ENCODE measurements around the gene RIN1. TPM values are rescaled to one million over a fixed set of nuclear protein-coding genes. Genes with fewer than 3 reads are reported as not detected.

The RIN1 gene
- total RNA-seq, 1 donor from 2014 or later = 1.6 TPM

DNA sequence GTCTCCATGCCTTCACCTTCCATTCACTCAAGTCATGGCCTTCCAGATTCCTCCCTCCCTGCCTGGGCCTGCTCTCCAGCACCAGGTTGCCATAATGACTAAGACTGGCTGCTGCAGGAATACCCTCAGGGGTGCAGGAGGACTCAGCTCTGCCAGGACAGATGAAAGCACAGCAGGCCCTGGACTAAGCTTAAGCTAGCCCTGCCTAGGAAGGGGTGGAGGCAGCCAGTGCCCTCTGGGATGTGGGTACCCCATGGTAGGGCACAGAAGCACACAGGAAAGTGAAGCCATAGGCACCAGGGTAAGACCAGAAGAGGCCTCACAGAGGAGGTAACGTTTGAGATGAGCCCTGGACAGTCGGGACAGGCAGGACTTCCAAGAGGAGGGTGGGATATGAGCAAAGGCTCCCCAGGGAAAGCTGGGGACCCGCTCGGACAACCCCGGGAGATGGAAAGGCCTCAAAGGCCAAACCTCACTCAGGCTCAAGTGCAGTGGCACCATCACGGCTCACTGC lies 3.0 kb upstream of the RIN1 start:
- intact Hi-C loops (cut with DNase I) = loop anchor here (5.0 kb wide), 1 partner anchor 117 kb away; no protein-coding TSS in a partner anchor
- ATAC-seq = no peak
- DNase-seq (ENCODE audit: missing footprints) = peak; percentile 60

DNA sequence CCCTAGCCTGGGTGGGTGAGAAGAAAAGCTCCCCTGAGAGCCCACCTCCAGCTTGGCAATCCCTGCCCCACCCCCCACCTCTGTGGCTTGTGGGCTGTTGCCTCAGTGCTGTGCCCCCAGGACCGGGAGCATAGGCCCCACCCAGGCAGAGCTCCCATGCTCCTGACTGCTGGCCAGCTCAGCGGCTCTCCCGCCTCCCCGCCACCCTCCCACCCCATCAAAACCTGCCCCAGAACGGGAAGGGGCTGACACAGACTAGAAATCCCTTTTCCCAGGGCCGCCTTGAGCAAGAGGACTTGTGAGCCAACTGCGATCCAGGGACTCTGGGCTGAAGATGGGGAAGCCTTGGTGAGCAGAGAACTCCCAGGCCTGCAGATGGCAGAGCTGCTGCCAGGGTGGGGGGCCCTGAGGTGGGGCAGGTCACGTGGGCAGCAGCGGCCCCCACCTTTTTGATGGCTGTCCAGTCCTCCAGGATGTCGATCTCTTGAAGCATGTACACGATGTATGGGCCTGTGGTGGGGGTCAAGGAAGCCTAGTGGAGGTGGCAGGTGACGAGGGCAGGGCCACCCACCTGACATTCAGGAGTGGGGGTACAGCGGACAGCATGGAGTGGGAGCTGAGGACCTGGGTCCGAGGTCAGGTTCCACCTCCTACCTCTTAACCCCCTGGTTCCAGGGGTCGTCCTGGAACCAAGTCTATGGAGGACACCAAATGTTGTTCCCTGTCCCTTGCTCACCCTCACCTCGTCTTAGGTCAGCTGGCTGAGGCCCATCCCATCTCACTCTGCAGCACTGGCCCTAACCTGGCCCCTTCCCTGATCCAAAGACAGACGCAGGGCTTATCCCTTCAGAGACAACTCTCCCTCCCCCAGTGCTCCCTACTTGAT lies 2.3 kb upstream of the RIN1 start:
- intact Hi-C loops (cut with DNase I) = loop anchor here (5.0 kb wide), 1 partner anchor 116 kb away; no protein-coding TSS in a partner anchor
- DNase-seq (ENCODE audit: missing footprints) (peak; percentile 20), ATAC-seq (no peak)

DNA sequence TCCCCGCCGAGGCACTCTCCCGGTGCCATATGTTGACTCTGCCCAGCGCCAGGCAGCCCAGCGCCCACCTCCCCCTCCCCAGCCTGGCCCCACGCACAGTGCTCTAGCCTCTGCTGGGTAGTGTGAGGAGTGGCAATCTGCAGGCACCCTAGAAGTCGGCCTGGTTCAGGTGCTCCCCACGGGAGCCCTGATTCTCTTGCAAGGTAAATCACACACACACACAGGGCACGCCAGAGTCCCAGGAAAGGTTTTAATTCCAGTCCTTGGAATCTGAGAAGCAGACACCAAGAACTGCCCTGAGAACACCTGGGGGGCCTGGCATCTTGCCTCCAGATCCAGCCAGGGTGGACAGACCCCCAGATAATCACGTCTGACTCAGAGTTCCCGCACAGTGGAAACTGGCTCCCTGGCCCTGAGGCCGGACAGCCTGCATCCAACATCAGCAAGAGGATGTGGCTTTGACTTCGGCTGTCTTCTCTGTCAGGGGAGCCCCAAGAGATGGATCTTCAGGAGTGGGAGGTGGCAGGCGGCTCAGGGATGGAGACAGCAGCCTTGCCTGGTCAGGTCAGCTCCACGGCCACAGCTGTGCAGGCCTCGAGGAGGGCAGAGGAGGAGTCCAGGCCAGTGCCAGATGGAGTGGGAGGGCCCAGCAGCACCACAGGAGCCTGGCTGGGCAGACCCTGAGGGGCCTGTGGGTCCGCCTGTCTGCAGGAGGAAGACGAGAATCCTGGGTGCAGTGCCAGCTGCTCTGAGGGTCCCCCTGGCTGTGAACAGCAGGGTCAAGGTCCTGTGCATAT lies 1.1 kb upstream of the RIN1 start:
- ATAC-seq (no peak), DNase-seq (ENCODE audit: missing footprints) (peak; percentile 56)
- intact Hi-C loops (cut with DNase I) = loop anchor here (5.0 kb wide), 1 partner anchor 115 kb away; no protein-coding TSS in a partner anchor

DNA sequence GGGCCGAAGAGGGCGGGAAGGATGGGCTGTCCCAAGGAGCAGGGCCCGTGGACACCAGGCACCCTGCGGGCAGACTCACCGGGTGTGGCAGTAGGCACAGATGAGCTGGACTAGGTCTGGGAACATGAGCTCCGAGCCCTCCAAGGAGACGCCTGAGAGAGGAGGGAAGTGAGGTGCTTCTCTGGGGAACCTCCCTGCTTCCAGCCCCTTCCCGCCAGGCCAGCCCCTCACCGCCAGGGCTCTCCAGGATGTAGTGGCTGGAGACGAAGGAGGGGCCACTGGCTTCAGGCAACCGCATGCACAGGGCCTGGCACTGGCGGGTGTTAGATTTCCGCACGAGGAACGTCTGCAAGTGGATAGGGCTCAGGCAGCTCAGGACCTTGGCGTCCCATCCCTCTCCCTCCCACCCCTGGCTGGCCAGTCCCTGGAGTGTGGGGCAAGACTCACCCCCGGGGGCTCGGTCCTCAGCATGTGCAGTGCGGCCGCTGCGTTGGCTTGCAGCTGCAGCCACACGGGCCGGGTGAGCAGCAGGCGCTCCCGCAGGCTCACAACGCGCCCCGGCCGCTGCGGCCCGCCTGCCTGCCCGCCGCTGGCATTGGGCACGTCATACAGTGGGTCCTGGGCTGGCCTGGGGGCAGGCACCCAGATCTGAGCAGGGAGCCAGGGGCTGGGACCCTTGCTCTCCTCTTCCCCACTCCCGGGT lies 552 bp downstream of the RIN1 start:
- peak; percentile 57 for DNase-seq (ENCODE audit: missing footprints)
- intact Hi-C loops (cut with DNase I) = loop anchor here (5.0 kb wide), 1 partner anchor 113 kb away; no protein-coding TSS in a partner anchor
- ATAC-seq = peak; percentile 12

DNA sequence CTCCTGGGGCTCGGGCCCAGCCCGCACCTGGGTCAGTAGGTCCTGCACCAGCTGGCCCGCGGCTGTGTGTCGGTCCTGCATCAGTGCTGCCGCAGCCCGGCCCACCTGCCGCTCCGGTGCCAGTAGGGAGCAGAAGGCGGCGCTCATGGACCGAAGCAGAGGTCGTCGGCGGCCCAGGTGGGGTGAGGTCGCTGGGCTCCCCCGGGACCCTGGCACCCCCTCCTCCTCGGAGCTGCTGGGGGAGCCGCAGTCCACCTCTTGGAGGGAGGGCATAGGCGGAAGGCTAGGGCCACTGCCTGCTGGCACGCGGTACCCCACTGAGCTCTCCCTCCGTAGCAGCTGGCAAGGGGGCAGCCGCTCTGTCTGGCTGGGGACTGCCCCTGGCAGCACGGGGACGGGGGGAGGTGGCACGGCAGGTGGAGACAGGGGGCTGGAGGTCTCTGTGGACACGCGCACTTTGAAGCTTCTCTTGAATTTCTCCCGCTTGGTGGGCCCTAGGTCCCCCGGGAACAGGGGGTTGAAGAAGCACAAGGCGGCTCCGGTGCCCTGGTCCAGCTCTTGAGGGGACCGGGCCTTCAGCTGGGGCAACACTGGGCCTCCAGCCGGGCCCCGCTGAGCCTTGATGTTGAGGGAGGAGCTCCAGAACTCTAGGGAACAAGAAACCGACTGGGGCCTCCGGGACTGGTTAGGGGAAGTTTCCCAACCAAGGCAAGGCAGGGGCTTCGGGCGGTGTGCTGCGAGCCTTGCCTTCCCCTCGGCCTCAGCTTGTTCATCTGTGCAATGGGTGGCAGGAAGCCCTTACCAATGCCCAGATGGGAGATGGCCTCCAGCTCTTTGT lies 1.4 kb downstream of the RIN1 start:
- DNase-seq (ENCODE audit: missing footprints) = peak; percentile 71
- intact Hi-C loops (cut with DNase I) = loop anchor here (5.0 kb wide), 1 partner anchor 113 kb away; no protein-coding TSS in a partner anchor
- no peak for ATAC-seq

DNA sequence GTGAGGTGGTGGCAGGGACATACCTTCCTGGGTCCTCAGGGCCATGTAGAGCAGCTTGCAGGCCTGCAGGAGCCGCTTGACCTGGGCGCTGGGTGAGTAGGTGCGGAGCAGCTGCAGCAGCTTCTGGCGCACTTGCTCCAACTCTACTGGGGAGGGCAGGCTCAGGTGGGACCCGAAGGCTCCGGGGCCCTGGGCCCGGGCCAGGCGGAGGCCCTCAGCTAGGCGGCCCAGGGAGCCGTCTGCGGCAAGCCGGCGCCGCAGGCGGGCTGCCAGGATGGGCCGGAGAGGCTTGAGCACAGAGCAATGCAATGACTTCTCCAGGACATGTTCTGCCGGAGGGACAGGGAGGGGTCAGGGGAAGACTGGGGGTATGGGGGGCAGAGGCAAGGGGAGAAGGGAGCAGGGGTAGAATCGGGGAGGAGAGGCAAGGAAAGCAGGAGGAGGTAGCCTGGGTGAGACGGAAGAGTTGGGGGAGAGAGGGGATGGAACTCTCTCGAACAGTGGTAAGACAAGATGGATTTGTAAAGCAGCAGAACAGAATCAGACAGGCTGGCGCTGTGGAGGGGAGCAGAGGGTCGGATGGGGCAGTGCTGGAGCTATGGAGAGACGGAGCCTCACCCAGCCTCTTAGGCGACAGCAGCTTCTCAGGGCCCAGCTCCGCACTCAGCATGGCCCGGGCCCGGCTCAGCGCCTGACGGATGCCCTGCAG lies 2.2 kb downstream of the RIN1 start:
- intact Hi-C loops (cut with DNase I) = no loop called here
- peak; percentile 35 for DNase-seq (ENCODE audit: missing footprints)
- no peak for ATAC-seq

DNA sequence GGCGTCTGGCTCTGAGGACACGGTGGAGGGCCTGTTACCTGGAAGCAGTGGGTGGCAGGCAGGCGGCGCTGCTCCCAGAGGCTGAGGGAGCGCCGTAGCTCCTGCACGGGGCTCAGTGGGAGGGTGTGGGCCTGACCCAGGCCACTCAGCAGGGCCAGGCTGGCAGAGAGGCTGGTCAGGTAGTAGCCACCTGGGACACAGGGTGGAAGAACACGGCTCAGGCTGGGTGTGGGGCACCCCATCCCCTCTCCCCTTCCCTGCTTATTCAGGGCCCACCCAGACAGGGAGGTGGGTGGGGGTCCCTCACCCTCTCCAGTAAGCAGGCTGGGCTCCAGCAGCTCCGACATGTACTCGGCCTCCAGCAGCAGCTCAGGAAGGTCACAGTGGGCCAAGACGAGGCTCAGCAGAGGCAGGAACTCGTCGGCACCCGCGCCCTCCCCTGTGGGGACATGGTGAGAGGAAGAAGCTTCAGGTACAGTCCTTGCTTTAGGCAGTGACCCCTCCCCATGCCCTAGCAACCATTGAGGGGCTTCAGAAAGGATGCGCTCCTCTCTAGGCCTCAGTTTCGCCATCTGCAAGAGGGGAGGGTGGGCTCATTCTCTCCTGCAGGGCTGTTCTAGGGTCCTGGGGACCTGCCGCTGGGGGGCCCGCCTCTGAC lies 2.9 kb downstream of the RIN1 start:
- intact Hi-C loops (cut with DNase I) = no loop called here
- ATAC-seq = no peak
- DNase-seq (ENCODE audit: missing footprints) = peak; percentile 51

DNA sequence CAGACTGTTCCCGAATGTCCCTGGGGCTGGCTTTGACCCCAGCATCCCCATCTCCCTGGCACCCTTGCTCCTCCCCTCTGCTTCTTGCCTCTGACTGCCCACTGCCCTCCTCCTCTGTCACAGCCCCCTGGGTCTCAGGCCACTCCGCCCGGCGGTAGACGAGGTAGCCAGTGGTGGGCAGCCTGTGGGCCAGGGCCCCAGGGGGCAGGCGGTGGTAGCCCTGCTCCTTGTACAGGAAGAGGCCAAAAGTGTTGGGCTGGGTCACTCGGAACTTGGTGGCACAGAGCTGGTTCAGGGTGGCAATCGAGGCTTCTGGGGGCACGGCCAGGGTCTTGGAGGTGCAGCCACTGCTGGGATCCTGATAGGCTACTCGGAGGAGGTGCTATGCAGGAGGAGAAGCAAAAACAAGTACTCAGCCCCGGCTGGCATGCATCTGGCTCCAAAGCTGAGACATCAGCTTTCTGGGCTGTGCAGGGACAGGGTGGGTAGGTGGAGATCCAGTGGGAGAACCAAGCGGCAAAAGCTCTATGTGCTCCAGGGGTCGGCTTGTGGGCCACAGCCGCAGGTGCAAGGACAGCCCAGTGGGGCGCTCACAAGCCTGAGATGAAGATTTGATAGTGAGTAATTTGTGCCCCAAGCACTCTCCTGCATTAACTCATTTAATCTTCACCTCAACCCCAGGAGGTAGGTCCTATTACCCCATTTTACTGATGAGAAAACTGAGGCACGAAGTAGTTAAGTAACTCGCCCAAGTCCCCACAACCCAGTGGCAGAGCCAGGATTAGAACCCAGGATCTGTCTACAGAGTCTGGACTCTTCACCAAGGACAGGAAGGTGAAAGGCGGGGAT lies 3.6 kb downstream of the RIN1 start:
- DNase-seq (ENCODE audit: missing footprints) = peak; percentile 31
- intact Hi-C loops (cut with DNase I) = no loop called here
- no peak for ATAC-seq

DNA sequence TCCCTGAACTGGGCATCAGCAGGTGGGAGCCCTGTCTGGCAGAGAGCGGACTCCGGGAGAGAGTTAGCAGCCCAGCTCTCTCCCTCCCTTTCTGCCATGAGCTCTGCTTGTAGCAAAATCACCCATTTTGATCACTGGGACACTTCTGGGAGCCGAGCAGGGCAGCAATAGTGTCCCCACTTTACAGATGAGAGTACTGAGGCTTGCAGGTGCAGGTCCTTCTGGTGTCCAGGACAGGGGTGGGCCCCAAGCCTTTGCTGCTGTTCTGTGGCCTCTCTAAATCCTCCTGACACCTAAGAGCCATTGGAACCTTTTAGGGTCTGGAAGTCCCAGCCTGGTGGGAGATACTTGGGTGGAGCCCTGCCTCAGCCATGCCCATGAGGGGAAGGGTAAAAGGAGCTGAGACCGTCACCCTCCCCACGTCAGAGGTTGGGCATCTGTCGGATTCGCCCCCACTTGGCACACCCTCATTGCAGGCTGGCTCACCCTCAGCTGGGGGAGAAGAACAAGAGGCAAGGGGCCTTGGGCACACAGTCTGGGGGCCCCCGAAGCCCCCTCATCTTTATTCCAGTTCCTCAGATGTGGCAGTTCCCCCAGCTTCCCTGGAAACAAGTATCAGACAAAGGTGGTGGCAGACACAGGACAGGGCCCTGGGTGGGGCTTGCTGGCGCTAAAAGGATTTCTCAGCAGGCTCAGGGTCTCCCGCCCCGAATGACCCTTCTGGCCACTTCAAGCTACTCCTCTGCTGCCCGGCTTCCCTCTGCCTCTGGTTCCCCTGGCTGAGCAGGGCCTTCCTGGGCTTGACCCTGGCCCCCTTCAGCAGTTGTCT lies 4.5 kb downstream of the RIN1 start:
- ATAC-seq = no peak
- peak; percentile 40 for DNase-seq (ENCODE audit: missing footprints)
- intact Hi-C loops (cut with DNase I) = no loop called here

DNA sequence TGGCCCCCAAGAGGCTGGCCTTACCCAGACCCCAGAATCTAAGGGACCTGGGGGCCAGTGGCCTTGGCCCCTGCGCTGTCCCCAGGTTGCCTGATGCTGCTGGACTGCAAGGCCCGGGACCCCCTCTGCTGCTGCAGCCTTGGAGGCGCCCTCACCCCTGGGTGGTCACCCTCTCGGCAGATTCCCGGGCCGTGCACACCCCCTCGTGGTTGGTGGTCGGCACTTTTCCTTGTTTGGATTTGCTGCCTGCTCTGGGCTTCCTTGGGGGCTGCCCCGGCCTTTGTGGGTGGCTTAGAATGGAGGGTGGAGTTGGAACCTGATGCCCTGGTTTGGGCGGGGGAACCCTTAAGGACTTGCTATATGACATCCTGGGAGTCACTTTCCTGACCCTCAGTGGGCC lies 5.3 kb downstream of the RIN1 start:
- intact Hi-C loops (cut with DNase I) = no loop called here
- ATAC-seq (no peak), DNase-seq (ENCODE audit: missing footprints) (peak; percentile 1)

DNA sequence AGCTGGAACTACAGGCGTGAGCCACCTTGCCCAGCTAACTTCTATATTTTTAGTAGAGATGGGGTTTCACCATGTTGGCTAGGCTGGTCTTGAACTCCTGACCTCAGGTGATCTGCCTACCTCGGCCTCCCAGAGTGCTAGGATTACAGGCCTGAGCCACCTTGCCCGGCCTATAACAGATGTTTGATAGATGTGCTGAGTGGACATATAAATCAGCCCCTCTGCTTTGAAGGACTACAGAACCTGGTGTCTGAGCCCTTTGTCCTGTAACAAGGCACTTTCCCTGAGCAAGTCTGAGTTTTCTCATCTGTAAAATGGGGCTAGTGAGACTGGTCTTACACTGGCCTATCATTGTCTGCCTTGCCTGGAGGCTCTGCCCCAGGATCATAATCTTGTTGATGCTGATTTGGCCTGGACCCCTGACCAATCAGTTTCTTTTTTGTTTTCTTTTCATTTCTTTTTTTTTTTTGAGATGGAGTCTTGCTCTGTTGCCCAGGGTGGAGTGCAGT lies 7.0 kb downstream of the RIN1 start:
- no peak for ATAC-seq
- peak; percentile 21 for DNase-seq (ENCODE audit: missing footprints)
- intact Hi-C loops (cut with DNase I) = no loop called here

DNA sequence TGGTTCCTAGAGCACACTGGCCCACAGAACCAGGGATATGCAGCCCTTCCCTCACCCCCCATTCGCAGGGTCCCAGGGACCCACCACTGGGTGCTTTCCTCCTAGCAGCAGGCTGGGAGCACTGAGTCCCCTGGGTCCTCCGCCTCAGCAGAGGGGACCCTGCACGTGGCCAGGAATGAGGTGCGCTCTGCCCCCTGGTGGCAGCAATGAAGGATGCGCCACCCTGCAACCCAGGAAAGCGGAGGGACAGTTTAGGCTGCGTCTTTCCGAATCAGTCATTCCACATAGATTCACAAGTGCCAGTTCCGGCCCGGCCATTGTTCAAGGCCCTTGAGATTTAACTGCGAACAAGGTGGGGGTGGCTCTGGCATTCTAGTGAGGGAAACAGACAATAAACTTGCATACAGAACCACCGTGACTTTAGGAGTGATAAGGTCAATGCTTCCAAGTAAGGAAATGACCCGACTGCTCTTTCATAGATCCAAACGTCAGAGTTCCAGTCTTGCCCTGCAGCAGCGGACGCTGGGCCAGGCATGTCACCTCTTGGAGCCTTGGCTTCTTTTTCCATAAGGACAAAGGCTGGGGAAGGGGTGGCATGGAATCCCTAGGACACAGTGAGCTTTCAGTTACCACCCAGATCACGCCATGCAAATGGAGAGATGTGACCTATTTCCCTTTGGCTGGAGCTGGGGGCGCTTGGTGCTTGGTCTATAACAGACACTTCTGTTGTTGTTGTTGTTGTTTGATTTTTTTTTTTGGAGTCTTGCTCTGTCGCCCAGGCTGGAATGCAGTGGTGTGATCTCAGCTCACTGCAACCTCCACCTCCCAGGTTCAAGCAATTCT lies 7.7 kb downstream of the RIN1 start:
- peak; percentile 88 for DNase-seq (ENCODE audit: missing footprints)
- peak; percentile 73 for ATAC-seq
- intact Hi-C loops (cut with DNase I) = loop anchor here (1.0 kb wide), 1 partner anchor 16 kb away; no protein-coding TSS in a partner anchor

DNA sequence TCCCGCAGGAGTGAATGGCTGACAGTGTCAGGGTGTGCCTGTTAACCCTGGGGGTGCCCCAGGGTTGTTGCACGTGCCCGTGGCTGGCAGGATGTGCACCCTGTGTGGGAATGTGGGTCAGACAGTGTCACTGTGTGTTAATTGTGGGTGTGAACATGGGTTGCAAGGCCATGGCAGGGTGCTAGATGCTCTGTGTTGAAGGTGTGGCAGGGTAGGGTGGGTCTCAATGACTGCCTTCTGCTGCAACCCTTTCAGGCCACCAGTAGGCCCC lies 8.3 kb downstream of the RIN1 start:
- DNase-seq (ENCODE audit: missing footprints) = peak; percentile 21
- intact Hi-C loops (cut with DNase I) = loop anchor here (1.0 kb wide), 1 partner anchor 16 kb away; no protein-coding TSS in a partner anchor
- ATAC-seq = no peak

All from Right ventricle myocardium inferior (tissue), 1 donor.